Keratinocyte (primary cell): Measurements from ENCODE around the gene BABAM2.

ENCODE experiments used
- CTCF ChIP-seq, 3 experiments: IDR thresholded peaks in 1 of 3; conservative IDR thresholded peaks in 1 of 3; optimal IDR thresholded peaks in 1 of 3; 2 replicates in 2 of 3; 3 replicates in 1 of 3; pipeline versions ENCODE3 to v1.5.1; 2011; ENCODE audit warnings: low read length in 3 of 3, mild to moderate bottlenecking in 3 of 3, moderate library complexity in 2 of 3, control low read depth in 1 of 3, inconsistent platforms in 1 of 3; ENCODE audit not compliant: insufficient read depth in 2 of 3; ENCODE audit errors: extremely low read depth in 1 of 3
- EZH2 ChIP-seq: IDR thresholded peaks from one replicate; pipeline ENCODE4 v1.6.1; 2012; ENCODE audit warnings: inconsistent platforms, mild to moderate bottlenecking, low read length, moderate library complexity

- TF ChIP-seq CTCF (optimal IDR thresholded peaks at IDR 0.05 in 1 of 3, IDR thresholded peaks at IDR 0.05 in 1 of 3, conservative IDR thresholded peaks at IDR 0.05 in 1 of 3; ENCODE audit: extremely low read depth in 1 of 3, insufficient read depth in 2 of 3, low read length in 3 of 3) (no peak), EZH2 (no peak)
Observed at GRCh38 chr2:28135324-28135723, 244.8 kb downstream of the BABAM2 start.
